SK-N-SH (cell line): Measurements from ENCODE around the gene FGF22. TPM values are rescaled to one million over a fixed set of nuclear protein-coding genes. Genes with fewer than 3 reads are reported as not detected.

Source experiments
- CTCF ChIA-PET: fragments of 300-600, 350-600 bp; formaldehyde crosslinking; extraction: SDS; loops from one replicate; lab custom pipeline; 2021; lab: Yijun Ruan, JAX
- POLR2A ChIA-PET: fragments of 350-600 bp; sonication (Branson Sonifier 250); formaldehyde crosslinking; extraction: SDS; loops from one replicate; lab custom pipeline; 2020; ENCODE audit warnings: antibody characterized with exemption, inconsistent platforms; lab: Yijun Ruan, JAX
- DNase-seq: peaks from one replicate; pipeline ENCODE4 v3.0.0; 2012
- H2AFZ ChIP-seq: fragments of 200-600 bp; sonication (generic); 2 replicates; pipeline ENCODE4 v1.8.1; 2016; ENCODE audit warnings: antibody characterized with exemption, mild to moderate bottlenecking, low read depth
- H3F3A ChIP-seq: fragments of 200-600 bp; sonication (generic); replicated peaks from 2 replicates; pipeline ENCODE3; 2016; ENCODE audit warnings: antibody characterized with exemption, mild to moderate bottlenecking; ENCODE audit not compliant: insufficient read depth
- H3K27ac ChIP-seq, 2 experiments: fragments of 200-500 bp in 1 of 2; fragments of 200-600 bp in 1 of 2; sonication (Bioruptor generic) in 1 of 2; sonication (generic), shearing (Covaris generic) in 1 of 2; 2 replicates each; pipeline versions ENCODE4 v1.5.1 to v1.6.1; 2014 to 2016; ENCODE audit warnings: low read depth in 2 of 2, inconsistent platforms in 1 of 2, low read length in 1 of 2, mild to moderate bottlenecking in 1 of 2, mixed read lengths in 1 of 2
- H3K27me3 ChIP-seq: fragments of 200-600 bp; sonication (generic), shearing (Covaris generic); 2 replicates; pipeline ENCODE4 v1.6.1; 2016; ENCODE audit warnings: mixed run types; ENCODE audit not compliant: insufficient read depth
- H3K36me3 ChIP-seq, 2 experiments: fragments of 200-500 bp in 1 of 2; fragments of 200-600 bp in 1 of 2; sonication (Bioruptor generic) in 1 of 2; sonication (generic) in 1 of 2; replicated peaks in 1 of 2; 2 replicates each; pipeline versions ENCODE3 to v1.5.1; 2014 to 2016; ENCODE audit warnings: low read length in 1 of 2, mild to moderate bottlenecking in 1 of 2; ENCODE audit not compliant: insufficient read depth in 2 of 2, control insufficient read depth in 1 of 2
- H3K4me1 ChIP-seq, 2 experiments: fragments of 200-500 bp in 1 of 2; fragments of 200-600 bp in 1 of 2; sonication (Bioruptor generic) in 1 of 2; sonication (generic), shearing (Covaris generic) in 1 of 2; 2 replicates each; pipeline versions ENCODE4 v1.5.1 to v1.6.1; 2014 to 2016; ENCODE audit warnings: low read depth in 1 of 2, low read length in 1 of 2, mixed run types in 1 of 2; ENCODE audit not compliant: insufficient read depth in 2 of 2, control insufficient read depth in 1 of 2
- H3K4me2 ChIP-seq: fragments of 200-600 bp; sonication (generic), shearing (Covaris generic); 2 replicates; pipeline ENCODE4 v1.6.1; 2017; ENCODE audit warnings: mixed run types
- H3K4me3 ChIP-seq, 2 experiments: fragments of 200-500 bp in 1 of 2; fragments of 200-600 bp in 1 of 2; sonication (Bioruptor generic) in 1 of 2; sonication (generic), shearing (Covaris generic) in 1 of 2; 2 replicates each; pipeline versions ENCODE4 v1.5.1 to v1.8.1; 2014 to 2016; ENCODE audit warnings: low read depth in 2 of 2, inconsistent platforms in 1 of 2, low read length in 1 of 2, mild to moderate bottlenecking in 1 of 2, mixed read lengths in 1 of 2, moderate library complexity in 1 of 2
- H3K79me2 ChIP-seq: fragments of 200-600 bp; sonication (generic); 2 replicates; pipeline ENCODE4 v1.8.1; 2017; ENCODE audit warnings: mild to moderate bottlenecking; ENCODE audit not compliant: insufficient read depth
- H3K9ac ChIP-seq: fragments of 200-600 bp; sonication (generic); 2 replicates; pipeline ENCODE4 v1.6.1; 2017; ENCODE audit warnings: mixed run types
- H3K9me2 ChIP-seq: fragments of 200-600 bp; sonication (generic); 2 replicates; pipeline ENCODE4 v1.6.1; 2017; ENCODE audit warnings: mixed run types
- H3K9me3 ChIP-seq: fragments of 200-600 bp; sonication (generic); 2 replicates; pipeline ENCODE4 v1.6.1; 2017; ENCODE audit warnings: mixed run types, mild to moderate bottlenecking, moderate library complexity
- H4K20me1 ChIP-seq: fragments of 200-600 bp; sonication (generic); 2 replicates; pipeline ENCODE4 v1.6.1; 2017; ENCODE audit warnings: mild to moderate bottlenecking, mixed run types; ENCODE audit not compliant: insufficient read depth
- ELF1 ChIP-seq: IDR thresholded peaks from 2 replicates; pipeline ENCODE4 v1.4.0; 2012
- FOXM1 ChIP-seq: IDR thresholded peaks from 2 replicates; pipeline ENCODE4 v1.4.0; 2012; ENCODE audit warnings: low read depth, mild to moderate bottlenecking
- GABPA ChIP-seq: IDR thresholded peaks from 2 replicates; pipeline ENCODE4 v1.4.0; 2012; ENCODE audit warnings: low read depth, mild to moderate bottlenecking
- GATA2 ChIP-seq: sonication (generic); formaldehyde crosslinking; IDR thresholded peaks from 2 replicates; pipeline ENCODE4 v1.5.0; 2020; ENCODE audit warnings: mild to moderate bottlenecking, missing genetic modification reagents
- JUND ChIP-seq: IDR thresholded peaks from 2 replicates; pipeline ENCODE4 v1.4.0; 2012
- MAX ChIP-seq: IDR thresholded peaks from 2 replicates; pipeline ENCODE4 v1.4.0; 2012; ENCODE audit warnings: low read depth
- MEF2A ChIP-seq: IDR thresholded peaks from 2 replicates; pipeline ENCODE4 v1.4.0; 2012; ENCODE audit warnings: low read depth, borderline replicate concordance
- MXI1 ChIP-seq: IDR thresholded peaks from 2 replicates; pipeline ENCODE4 v1.6.1; 2012; ENCODE audit warnings: mild to moderate bottlenecking, low read depth, low read length, improper control_type of control experiment
- NRF1 ChIP-seq: IDR thresholded peaks from 2 replicates; pipeline ENCODE4 v1.6.1; 2012; ENCODE audit warnings: low read depth, mild to moderate bottlenecking, low read length
- PBX3 ChIP-seq: IDR thresholded peaks from 2 replicates; pipeline ENCODE4; 2012
- POLR2AphosphoS5 ChIP-seq: IDR thresholded peaks from 2 replicates; pipeline ENCODE4 v1.6.1; 2012; ENCODE audit warnings: low read depth, low read length
- REST ChIP-seq: IDR thresholded peaks from 2 replicates; pipeline ENCODE4 v1.6.1; 2012; ENCODE audit warnings: mild to moderate bottlenecking, low read depth, low read length, moderate library complexity
- RFX5 ChIP-seq: IDR thresholded peaks from 2 replicates; pipeline ENCODE4 v1.6.1; 2012; ENCODE audit warnings: mild to moderate bottlenecking, improper control_type of control experiment, low read length
- SIN3A ChIP-seq: IDR thresholded peaks from 2 replicates; pipeline ENCODE4 v1.6.1; 2012; ENCODE audit warnings: low read depth, mild to moderate bottlenecking, low read length, moderate library complexity, borderline replicate concordance
- YY1 ChIP-seq: IDR thresholded peaks from 2 replicates; pipeline ENCODE4 v1.4.0; 2012; ENCODE audit warnings: low read depth, mild to moderate bottlenecking
- WGBS: methylation state at CpG from one replicate; pipeline ENCODE4 v1.1.6; 2017; ENCODE audit warnings: low lambda C conversion rate; 5-methylcytosine and 5-hydroxymethylcytosine counted together
- polyA plus RNA-seq, 3 experiments: library from polyadenylated mRNA; depleted of rRNA; stranded (reverse); fragments of >200 nt; gene quantifications; 2 replicates each; pipeline ENCODE4 v1.2.3, GENCODE V29; 2012

FGF22 gene
- polyA plus RNA-seq, 1 of the 3 experiments (the other 2 are of a cell fraction) = 0.62 TPM

GRCh38 chr19:661427-662196, 21.9 kb downstream of the FGF22 start:
- Histone ChIP-seq H3K4me2 (peak overlapping the region; percentile 99), H3K4me1 (peaks cover 7 to 32% of the 10 kb centered on the region in 2 experiments; a peak in 2 of 4 replicates), H3K27ac (peak overlapping the region in 1 of 2 experiments; percentile 54; a peak in 2 of 4 replicates)
- POLR2A ChIA-PET = interaction anchor here (0.9 kb wide), 1 partner anchor 19 kb away, joined by 3 read pairs; no protein-coding TSS in a partner anchor
- TF ChIP-seq POLR2AphosphoS5 (no peak), MXI1 (no peak), YY1 (no peak), REST (no peak), FOXM1 (no peak), GABPA (no peak), SIN3A (no peak), JUND (no peak), MEF2A (no peak), RFX5 (no peak), GATA2 (CRISPR knock-in tag) (no peak)
- TF ChIP-seq, all 33 proteins: peak for 0
- Histone ChIP-seq H3K9me2 (no peaks in the 10 kb centered on the region), H2AFZ (no peak overlapping the region; the same call in 1 of the 2 replicates), H3K36me3 (peaks cover 0 to 9% of the 10 kb centered on the region in 2 experiments), H3K4me3 (peak overlapping the region; percentile 86 to 96), H3K9me3 (no peaks in the 10 kb centered on the region), H3K79me2 (peaks cover 66% of the 10 kb centered on the region), H3K27me3 (no peaks in the 10 kb centered on the region), H3K9ac (peak overlapping the region; percentile 97), H4K20me1 (peaks cover 59% of the 10 kb centered on the region), H3F3A (peaks cover 4% of the 10 kb centered on the region)
- CTCF ChIA-PET = interaction anchor here (1.0 kb wide), 1 partner anchor 76 kb away, joined by 4 read pairs; no protein-coding TSS in a partner anchor
- no peak for DNase-seq
- 32% methylated on average over 31 of the region's 31 CpGs for WGBS

- CTCF ChIA-PET = interaction anchor here (0.9 to 1.9 kb wide), 7 partner anchors 13 to 77 kb away, joined by 3 to 26 read pairs (median 4); partner anchors contain the start of gene PALM
These were observed 22.7 kb downstream of the FGF22 start for GRCh38 chr19:662207-662961.

More at GRCh38 chr19:662207-662961, 22.7 kb downstream of the FGF22 start:
- DNase-seq = peak; percentile 74
- Histone ChIP-seq H3K9ac (peak overlapping the region; percentile 97), H4K20me1 (peaks cover 51% of the 10 kb centered on the region), H3K4me2 (peak overlapping the region; percentile 99), H3K9me2 (no peaks in the 10 kb centered on the region), H2AFZ (no peak overlapping the region; the same call in 1 of the 2 replicates), H3F3A (peaks cover 4% of the 10 kb centered on the region), H3K27me3 (no peaks in the 10 kb centered on the region), H3K4me1 (peaks cover 7 to 32% of the 10 kb centered on the region in 2 experiments; a peak in 2 of 4 replicates), H3K79me2 (peaks cover 59% of the 10 kb centered on the region), H3K4me3 (peak overlapping the region; percentile 86 to 96), H3K27ac (peak overlapping the region; percentile 54 to 82), H3K9me3 (no peaks in the 10 kb centered on the region), H3K36me3 (peaks cover 0 to 9% of the 10 kb centered on the region in 2 experiments)
- TF ChIP-seq MAX (peak; percentile 49), MXI1 (peak; percentile 71; the same call in 1 of the 2 replicates), PBX3 (no peak), ELF1 (0 out of 2 replicates have a peak, but pooled peaks have one; percentile 22), NRF1 (no peak)
- 1% methylated on average over 15 of the region's 81 CpGs for WGBS
- POLR2A ChIA-PET = interaction anchor here (1.0 kb wide), 1 partner anchor 15 kb away, joined by 3 read pairs; no protein-coding TSS in a partner anchor
